Endothelial cell of umbilical vein (primary cell): ENCODE measurements around the gene PRR3. TPM values are rescaled to one million over a fixed set of nuclear protein-coding genes. Genes with fewer than 3 reads are reported as not detected.
A peak's percentile ranks its signal among the peaks of the same experiment; 100 is the strongest.

ENCODE experiments used
- BruUV-seq: library from RNA; stranded (reverse); fragments of 400-500 nt; replicated peaks from 2 replicates; lab custom pipeline; 2021; lab: Mats Ljungman, UMichigan
- CTCF ChIA-PET: fragments of 300-600, 350-600 bp; sonication (Branson Sonifier 250); formaldehyde crosslinking; loops from one replicate; lab custom pipeline; 2021; ENCODE audit warnings: antibody characterized with exemption, inconsistent platforms; lab: Charles Lee
- POLR2A ChIA-PET: fragments of 300-600, 350-600 bp; sonication (Branson Sonifier 250); formaldehyde crosslinking; loops from one replicate; lab custom pipeline; 2021; ENCODE audit warnings: antibody characterized with exemption, inconsistent platforms; lab: Charles Lee
- DNase-seq: peaks from one replicate; pipeline ENCODE4 v3.0.0-alpha.2; 2011; ENCODE audit warnings: low read depth, low spot score
- FAIRE-seq: peaks from 2 replicates; lab custom pipeline; 2011; peaks lifted over from hg19 to GRCh38; lab: Jason Lieb, UNC
- H2AFZ ChIP-seq: 2 replicates; pipeline ENCODE4 v1.6.0; 2012; ENCODE audit warnings: low read depth, low read length, control low read depth, inconsistent platforms
- H3K27ac ChIP-seq: 2 replicates; pipeline ENCODE4 v1.5.1; 2011; ENCODE audit warnings: low read depth, mild to moderate bottlenecking, control low read depth, low read length, moderate library complexity; ENCODE audit not compliant: insufficient read depth
- H3K27me3 ChIP-seq, 2 experiments: 2 replicates each; pipeline versions ENCODE4 v1.6.0 to v1.6.1; 2011; ENCODE audit warnings: low read length in 2 of 2, mixed read lengths in 1 of 2; ENCODE audit not compliant: control insufficient read depth in 2 of 2, insufficient read depth in 2 of 2
- H3K36me3 ChIP-seq, 2 experiments: 2 replicates in 1 of 2; 3 replicates in 1 of 2; pipeline ENCODE4 v1.5.1; 2011; ENCODE audit warnings: low read length in 2 of 2, mild to moderate bottlenecking in 1 of 2, moderate library complexity in 1 of 2; ENCODE audit not compliant: control insufficient read depth in 2 of 2, insufficient read depth in 2 of 2; ENCODE audit errors: extremely low read depth in 1 of 2
- H3K4me1 ChIP-seq: 3 replicates; pipeline ENCODE4 v1.5.1; 2011; ENCODE audit warnings: mild to moderate bottlenecking, low read length; ENCODE audit not compliant: control insufficient read depth, insufficient read depth; ENCODE audit errors: extremely low read depth
- H3K4me2 ChIP-seq: 2 replicates; pipeline ENCODE4 v1.6.1; 2011; ENCODE audit warnings: low read length, control low read depth, mixed read lengths; ENCODE audit not compliant: insufficient read depth
- H3K4me3 ChIP-seq, 3 experiments: fragments of 200-600 bp in 1 of 3; sonication (generic), shearing (Covaris generic) in 1 of 3; replicated peaks in 1 of 3; 2 replicates each; pipeline ENCODE4 v1.5.1; 2011 to 2016; ENCODE audit warnings: control low read depth in 3 of 3, low read length in 3 of 3, mild to moderate bottlenecking in 2 of 3, inconsistent platforms in 1 of 3, low read depth in 1 of 3, moderate library complexity in 1 of 3; ENCODE audit not compliant: insufficient read depth in 1 of 3
- H3K79me2 ChIP-seq: 2 replicates; pipeline ENCODE4 v1.6.0; 2012; ENCODE audit warnings: low read length, inconsistent platforms; ENCODE audit not compliant: control insufficient read depth, insufficient read depth
- H3K9ac ChIP-seq: replicated peaks from 2 replicates; pipeline ENCODE3; 2011; ENCODE audit warnings: low read length, control low read depth; ENCODE audit not compliant: insufficient read depth; ENCODE audit errors: extremely low read depth
- H3K9me1 ChIP-seq: replicated peaks from 3 replicates; pipeline ENCODE4 v1.6.0; 2011; ENCODE audit warnings: mild to moderate bottlenecking, low read length; ENCODE audit not compliant: control insufficient read depth, insufficient read depth; ENCODE audit errors: extremely low read depth
- H3K9me3 ChIP-seq: replicated peaks from 2 replicates; pipeline ENCODE4 v1.5.1; 2012; ENCODE audit warnings: low read length, inconsistent platforms; ENCODE audit not compliant: control insufficient read depth, insufficient read depth
- H4K20me1 ChIP-seq: replicated peaks from 2 replicates; pipeline ENCODE3; 2011; ENCODE audit warnings: mild to moderate bottlenecking, low read length; ENCODE audit not compliant: control insufficient read depth, insufficient read depth; ENCODE audit errors: extremely low read depth
- CTCF ChIP-seq, 2 donors: IDR thresholded peaks; 1 replicate in 1 of 2; 2 replicates in 1 of 2; pipeline ENCODE4 v1.5.1; 2011; ENCODE audit warnings: low read length in 2 of 2, mild to moderate bottlenecking in 2 of 2, moderate library complexity in 2 of 2, control low read depth in 1 of 2, inconsistent platforms in 1 of 2, low read depth in 1 of 2; ENCODE audit not compliant: insufficient read depth in 1 of 2; ENCODE audit errors: extremely low read depth in 1 of 2
- FOS ChIP-seq: IDR thresholded peaks from 2 replicates; pipeline ENCODE4 v1.6.1; 2011; ENCODE audit warnings: mild to moderate bottlenecking, low read length, moderate library complexity, borderline replicate concordance; ENCODE audit not compliant: insufficient read depth
- GATA2 ChIP-seq: IDR thresholded peaks from 2 replicates; pipeline ENCODE4 v1.7.0; 2011; ENCODE audit warnings: low read depth, mild to moderate bottlenecking, moderate library complexity, mixed read lengths, low read length; ENCODE audit not compliant: insufficient read length, insufficient read depth
- JUN ChIP-seq: IDR thresholded peaks from 2 replicates; pipeline ENCODE4 v1.6.1; 2011; ENCODE audit warnings: borderline replicate concordance, low read depth; ENCODE audit not compliant: insufficient read length, insufficient read depth
- POLR2A ChIP-seq: IDR thresholded peaks from 2 replicates; pipeline ENCODE4 v1.6.1; 2012; ENCODE audit warnings: low read depth, mild to moderate bottlenecking, control low read depth, low read length
- dilution Hi-C: fragments of 300-500 bp; cut with MboI; formaldehyde crosslinking; loops from one replicate; pipeline ENCODE4 v1.15.0; 2019; ENCODE audit warnings: low sequenced_read_pairs; ENCODE audit not compliant: extremely low pct_ligation_motif_present
- intact Hi-C: fragments of 100-400 bp; cut with micrococcal nuclease; formaldehyde crosslinking; loops from one replicate; pipeline ENCODE4 v1.10.0; 2022
- polyA plus RNA-seq, 4 experiments: library from polyadenylated mRNA; depleted of rRNA in 3 of 4; stranded (reverse) in 3 of 4; unstranded in 1 of 4; fragments of >200 nt; gene quantifications; 2 replicates each; pipeline versions ENCODE4 v1.2.1 to v1.2.3, GENCODE V29; 2011 to 2012; ENCODE audit warnings: missing spikeins in 1 of 4
- total RNA-seq: library from RNA; stranded (reverse); gene quantifications from 2 replicates; pipeline ENCODE4 v1.2.3, GENCODE V29; 2021

PRR3 gene
- total and polyA plus RNA-seq, 2 donors (not counting 3 experiments of a cell fraction or from before 2014, with no cell fraction given): 10.6 to 22.3 TPM

GRCh38 chr6:30544666-30545272, 12.3 kb upstream of the PRR3 start:
- Histone ChIP-seq H4K20me1 (no peaks in the 10 kb centered on the region), H3K9ac (no peak overlapping the region), H3K4me3 (no peak overlapping the region), H3K4me2 (no peak overlapping the region), H3K9me1 (no peaks in the 10 kb centered on the region), H3K4me1 (peaks cover 29% of the 10 kb centered on the region), H3K27me3 (no peaks in the 10 kb centered on the region), H3K9me3 (no peaks in the 10 kb centered on the region), H3K36me3 (peaks cover 0 to 9% of the 10 kb centered on the region in 2 experiments), H2AFZ (no peak overlapping the region), H3K27ac (no peak overlapping the region), H3K79me2 (no peaks in the 10 kb centered on the region)
- FAIRE-seq: peak; percentile 99
- no TSS peak for BruUV-seq
- POLR2A ChIA-PET: interaction anchor here (1.2 kb wide), 2 partner anchors 63 to 70 kb away, joined by 4 to 9 read pairs; no protein-coding TSS in a partner anchor
- TF ChIP-seq JUN (peak; percentile 24), POLR2A (no peak), FOS (peak; percentile 65), GATA2 (no peak), CTCF (IDR thresholded peaks at IDR 0.05; ENCODE audit: extremely low read depth in 1 of 2, insufficient read depth in 1 of 2, low read depth in 1 of 2, low read length in 2 of 2) (peak; percentile 61 to 77)
- dilution Hi-C loops: no loop called here
- CTCF ChIA-PET: interaction anchor here (0.6 to 13.7 kb wide), 45 partner anchors 9 to 543 kb away, joined by 3 to 522 read pairs (median 6); partner anchors contain the start of genes ABCF1, DHX16, GNL1 and PRR3
- peak; percentile 76 for DNase-seq
- intact Hi-C loops: loop anchor here (1.0 to 5.0 kb wide), 5 partner anchors 11 to 543 kb away; partner anchors contain the start of gene DHX16
